ENCODE results near the gene TNIK. TPM values are rescaled to one million over a fixed set of nuclear protein-coding genes. Genes with fewer than 3 reads are reported as not detected.

TNIK gene
- total and polyA plus RNA-seq, 2 experiments from 2014 or later = 7.4 to 13.8 TPM

- Histone ChIP-seq H3K4me3 (no peak overlapping the region), H3K9me2 (replicated peaks; ENCODE audit: insufficient read depth) (no peaks in the 10 kb centered on the region), H3K9me3 (ENCODE audit: low read depth) (no peaks in the 10 kb centered on the region), H3K4me2 (no peak overlapping the region), H2AFZ (no peak overlapping the region), H3K27ac (no peak overlapping the region), H3K4me1 (ENCODE audit: insufficient read depth) (no peaks in the 10 kb centered on the region), H3K79me2 (no peaks in the 10 kb centered on the region), H3K27me3 (no peaks in the 10 kb centered on the region), H3K36me3 (replicated peaks; ENCODE audit: insufficient read depth, low read depth) (no peaks in the 10 kb centered on the region), H4K20me1 (ENCODE audit: insufficient read depth, poor library complexity, severe bottlenecking) (no peaks in the 10 kb centered on the region)
- no peak for DNase-seq (ENCODE audit: low spot score)
- 81% methylated on average over 3 of the region's 3 CpGs for WGBS (ENCODE audit: low lambda C conversion rate, missing lambda C conversion rate)
- TF ChIP-seq EZH2 (IDR thresholded peaks at IDR 0.05; ENCODE audit: borderline replicate concordance) (no peak), EZH2phosphoT487 (IDR thresholded peaks at IDR 0.05; ENCODE audit: low read depth, severe bottlenecking, unreplicated experiment) (no peak), CTCF (IDR thresholded peaks at IDR 0.05; ENCODE audit: poor library complexity) (no peak)
Measured at GRCh38 chr3:171199473-171199829, 260.8 kb downstream of the TNIK start.

GRCh38 chr3:171198781-171199472 is 261.3 kb downstream of the TNIK start:
- Histone ChIP-seq H4K20me1 (ENCODE audit: insufficient read depth, poor library complexity, severe bottlenecking) (no peaks in the 10 kb centered on the region), H3K27me3 (no peaks in the 10 kb centered on the region), H3K79me2 (no peaks in the 10 kb centered on the region), H2AFZ (no peak overlapping the region), H3K36me3 (replicated peaks; ENCODE audit: insufficient read depth, low read depth) (no peaks in the 10 kb centered on the region), H3K4me3 (no peak overlapping the region), H3K9me3 (ENCODE audit: low read depth) (no peaks in the 10 kb centered on the region), H3K4me1 (ENCODE audit: insufficient read depth) (no peaks in the 10 kb centered on the region), H3K9me2 (replicated peaks; ENCODE audit: insufficient read depth) (no peaks in the 10 kb centered on the region), H3K27ac (no peak overlapping the region), H3K4me2 (no peak overlapping the region)
- no peak for TF ChIP-seq EZH2phosphoT487 (IDR thresholded peaks at IDR 0.05; ENCODE audit: low read depth, severe bottlenecking, unreplicated experiment)
- TF ChIP-seq EZH2 (IDR thresholded peaks at IDR 0.05; ENCODE audit: borderline replicate concordance) = no peak
- TF ChIP-seq CTCF (IDR thresholded peaks at IDR 0.05; ENCODE audit: poor library complexity) = no peak
- no peak for DNase-seq (ENCODE audit: low spot score)
- WGBS (ENCODE audit: low lambda C conversion rate, missing lambda C conversion rate) = 77% methylated on average over 3 of the region's 3 CpGs

GRCh38 chr3:171195686-171196085 is 264.5 kb downstream of the TNIK start:
- Histone ChIP-seq H2AFZ (no peak overlapping the region), H3K27ac (no peak overlapping the region), H3K4me3 (no peak overlapping the region), H3K9me3 (ENCODE audit: low read depth) (no peaks in the 10 kb centered on the region), H3K27me3 (no peaks in the 10 kb centered on the region), H4K20me1 (ENCODE audit: insufficient read depth, poor library complexity, severe bottlenecking) (no peaks in the 10 kb centered on the region), H3K79me2 (no peaks in the 10 kb centered on the region), H3K36me3 (replicated peaks; ENCODE audit: insufficient read depth, low read depth) (no peaks in the 10 kb centered on the region), H3K4me1 (ENCODE audit: insufficient read depth) (no peaks in the 10 kb centered on the region), H3K9me2 (replicated peaks; ENCODE audit: insufficient read depth) (no peaks in the 10 kb centered on the region), H3K4me2 (no peak overlapping the region)
- DNase-seq (ENCODE audit: low spot score) = no peak
- TF ChIP-seq CTCF (IDR thresholded peaks at IDR 0.05; ENCODE audit: poor library complexity) (no peak), EZH2phosphoT487 (IDR thresholded peaks at IDR 0.05; ENCODE audit: low read depth, severe bottlenecking, unreplicated experiment) (no peak), EZH2 (IDR thresholded peaks at IDR 0.05; ENCODE audit: borderline replicate concordance) (no peak)
- WGBS (ENCODE audit: low lambda C conversion rate, missing lambda C conversion rate) = 100% methylated on average over 1 of the region's 1 CpG

Data from hepatocyte (in vitro differentiated cells).